NCI-H1105 treated with DMSO at 0.1 percent for 48 hours (cell line): ENCODE data around the gene RTN4RL1.
"Not testable (repeated sequence)": the region's sequence is repeated elsewhere in the genome, so short reads cannot be mapped to it uniquely, and the experiment has no call there.

ENCODE experiments used
- DNase-seq: peaks from one replicate; lab custom pipeline; 2025; lab: John Stamatoyannopoulos, UW

RTN4RL1 gene

DNA sequence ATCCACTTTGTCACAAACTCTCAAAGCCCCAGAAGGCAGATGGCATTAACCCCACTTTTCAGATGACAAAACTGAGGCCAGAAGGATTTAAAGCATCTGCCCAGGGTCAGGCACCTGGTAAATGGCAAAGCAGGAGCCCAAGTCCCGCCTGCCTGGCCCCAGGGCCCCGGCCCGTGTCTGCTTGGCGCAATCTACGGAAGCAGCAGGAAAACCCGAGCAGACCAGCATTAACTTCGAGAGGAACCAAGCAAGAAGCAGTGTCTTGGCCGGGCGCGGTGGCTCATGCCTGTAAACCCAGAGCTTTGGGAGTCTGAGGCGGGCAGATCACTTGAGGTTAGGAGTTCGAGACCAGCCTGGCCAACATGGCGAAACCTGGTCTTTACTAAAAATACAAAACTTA lies 21.6 kb downstream of the RTN4RL1 start:
- no peak for DNase-seq

DNA sequence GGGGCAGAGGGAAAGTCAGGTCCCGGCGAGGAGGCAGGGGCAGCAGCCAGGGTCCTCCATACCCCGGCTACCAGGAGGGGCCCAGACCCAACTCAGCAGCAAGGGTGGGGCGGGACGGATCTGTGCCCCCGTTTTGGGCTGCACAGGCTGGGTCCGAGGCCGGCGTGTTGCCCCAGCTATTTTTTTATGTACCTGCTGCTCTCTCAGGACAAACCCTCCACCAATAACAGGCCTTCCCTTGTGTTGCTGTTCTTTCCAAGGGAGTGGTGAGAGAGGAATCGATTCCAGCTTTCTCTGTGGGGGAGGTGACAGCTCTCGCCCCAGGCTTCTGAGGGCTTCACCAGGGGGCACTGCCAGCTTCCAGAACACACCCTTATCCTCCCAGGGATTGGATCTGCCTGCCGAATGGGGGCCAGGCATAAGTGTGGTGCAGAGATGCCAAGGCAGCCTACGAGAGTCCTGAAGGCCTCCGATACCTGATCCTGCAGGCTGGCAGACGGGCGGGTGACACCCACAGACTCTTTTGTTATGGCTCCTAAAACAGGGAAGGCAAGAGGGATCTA lies 22.3 kb downstream of the RTN4RL1 start:
- DNase-seq: no peak

DNA sequence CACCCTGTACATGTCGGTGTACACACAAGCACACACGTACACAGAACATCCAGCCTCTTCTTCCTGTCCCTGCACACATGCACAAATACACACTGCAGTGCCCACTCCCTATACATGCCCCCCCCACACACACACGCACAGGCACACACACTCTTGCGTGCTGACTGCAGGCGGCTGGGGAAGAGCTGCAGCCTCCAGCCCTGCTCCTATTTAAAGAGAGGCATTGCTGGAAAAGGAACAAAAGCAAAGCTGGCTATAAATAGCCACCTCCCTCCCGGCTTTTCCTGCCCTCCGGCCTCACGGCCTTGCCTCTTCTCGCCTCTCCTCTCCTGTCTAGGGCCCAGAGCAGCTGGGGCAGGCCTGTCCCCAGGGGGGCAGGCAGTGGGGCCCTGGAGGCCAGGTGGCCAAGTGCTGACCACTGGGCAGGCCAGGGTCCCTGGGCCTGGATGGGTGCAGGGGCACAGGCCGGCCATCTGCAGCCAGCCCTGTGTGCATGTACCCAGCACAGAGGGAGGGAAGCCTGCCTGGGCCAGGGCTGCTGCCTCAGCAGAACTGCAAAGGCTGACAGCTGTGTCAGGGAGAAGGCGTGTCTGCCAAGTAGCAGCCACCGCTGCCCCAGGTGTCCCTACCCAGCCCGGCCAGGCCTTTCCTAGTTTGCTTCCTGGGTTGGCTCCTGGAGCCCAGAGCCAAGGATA lies 25.4 kb downstream of the RTN4RL1 start:
- DNase-seq: no peak

DNA sequence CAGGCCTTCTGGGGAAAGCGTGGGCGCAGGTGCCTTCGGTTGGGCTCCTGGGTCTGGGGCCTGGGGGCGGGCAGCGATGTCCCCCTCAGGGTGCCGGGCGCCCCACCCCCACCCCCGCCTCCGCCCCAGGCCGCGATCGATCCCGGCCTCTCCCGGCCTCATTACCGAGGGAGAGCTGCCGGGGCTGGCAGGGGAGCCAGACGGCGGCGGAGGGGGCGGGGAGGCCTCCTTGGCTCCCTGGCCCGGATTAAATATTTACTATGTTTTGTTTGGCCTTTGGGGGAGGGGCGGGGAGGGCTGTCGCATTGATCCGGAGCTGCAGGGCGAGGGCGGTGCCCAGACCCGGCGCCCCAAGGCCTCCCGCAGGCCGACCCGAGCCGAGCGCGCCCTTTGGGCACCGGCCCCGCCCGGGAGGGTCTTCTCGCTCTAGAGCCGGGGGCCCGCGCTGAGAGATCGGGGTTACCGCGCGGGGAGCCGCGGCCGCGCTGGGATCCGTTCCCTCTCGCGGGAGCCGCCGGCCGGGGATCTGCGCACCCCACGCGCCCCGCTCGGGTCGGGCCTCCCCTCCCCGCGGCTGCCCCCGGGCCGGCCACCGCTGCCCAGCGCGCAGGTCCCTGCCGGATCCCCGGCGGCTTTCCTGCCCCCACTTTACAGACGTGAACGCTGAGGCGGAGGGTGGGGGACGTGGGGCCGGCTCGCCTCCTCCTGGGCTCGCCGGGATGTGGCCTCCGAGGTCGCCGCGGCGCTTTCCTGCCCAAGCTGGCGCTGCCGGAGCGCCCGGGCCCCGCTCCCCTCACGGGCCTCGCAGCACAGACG lies 27.0 kb downstream of the RTN4RL1 start:
- no peak for DNase-seq

DNA sequence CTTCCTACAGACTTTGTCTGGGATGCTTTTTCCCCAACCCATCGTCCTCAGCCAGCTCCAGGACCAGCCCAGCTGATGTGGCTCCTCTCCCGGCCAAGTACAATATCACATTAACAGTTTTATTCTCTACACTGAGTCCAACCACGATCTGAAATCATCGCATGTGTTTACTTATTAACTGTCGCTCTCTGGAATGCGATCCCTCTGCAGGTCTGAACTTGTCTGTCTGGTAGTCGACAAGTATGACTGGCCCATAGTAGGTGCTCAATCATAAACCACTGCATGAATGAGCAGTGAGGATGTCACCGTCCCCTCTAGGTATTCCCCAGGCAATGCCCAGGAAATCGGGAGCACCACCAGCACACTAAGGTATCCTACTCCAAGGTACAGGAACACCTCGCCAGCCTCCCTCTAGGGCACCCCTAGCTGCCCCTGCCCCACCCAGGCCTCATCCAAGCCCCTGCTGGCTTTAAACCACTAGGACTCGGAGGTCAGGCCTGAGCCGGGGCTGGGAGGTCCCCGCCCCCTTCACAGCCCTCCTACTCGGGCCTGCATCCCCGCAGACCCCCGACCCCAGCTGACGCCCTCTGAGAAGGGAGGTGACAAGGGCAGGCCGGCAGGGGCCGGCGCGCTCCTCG lies 27.7 kb downstream of the RTN4RL1 start:
- DNase-seq: no peak

DNA sequence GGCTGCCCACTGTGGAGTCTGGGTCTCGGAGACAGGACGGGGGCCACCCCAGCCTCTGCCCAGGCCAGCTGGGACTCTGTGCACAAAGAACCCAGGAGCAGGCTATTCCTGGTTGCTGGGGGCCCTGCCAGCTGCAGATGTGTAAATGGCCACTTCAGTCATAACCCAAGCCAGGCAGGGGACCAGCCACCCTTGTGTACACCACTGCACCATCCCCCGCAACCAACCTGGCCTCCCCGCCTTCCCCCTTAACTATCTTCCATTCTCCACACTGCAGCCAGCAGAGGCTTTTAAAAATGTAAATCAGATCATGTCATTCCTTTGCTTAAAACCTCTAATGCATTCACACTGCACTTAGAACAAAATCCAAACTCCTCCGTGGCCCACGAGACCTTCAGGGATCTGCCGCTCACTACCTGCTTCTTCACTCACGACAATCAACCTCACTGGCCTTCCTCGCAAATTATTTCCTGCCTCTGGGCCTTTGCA lies 28.3 kb downstream of the RTN4RL1 start:
- DNase-seq: no peak

DNA sequence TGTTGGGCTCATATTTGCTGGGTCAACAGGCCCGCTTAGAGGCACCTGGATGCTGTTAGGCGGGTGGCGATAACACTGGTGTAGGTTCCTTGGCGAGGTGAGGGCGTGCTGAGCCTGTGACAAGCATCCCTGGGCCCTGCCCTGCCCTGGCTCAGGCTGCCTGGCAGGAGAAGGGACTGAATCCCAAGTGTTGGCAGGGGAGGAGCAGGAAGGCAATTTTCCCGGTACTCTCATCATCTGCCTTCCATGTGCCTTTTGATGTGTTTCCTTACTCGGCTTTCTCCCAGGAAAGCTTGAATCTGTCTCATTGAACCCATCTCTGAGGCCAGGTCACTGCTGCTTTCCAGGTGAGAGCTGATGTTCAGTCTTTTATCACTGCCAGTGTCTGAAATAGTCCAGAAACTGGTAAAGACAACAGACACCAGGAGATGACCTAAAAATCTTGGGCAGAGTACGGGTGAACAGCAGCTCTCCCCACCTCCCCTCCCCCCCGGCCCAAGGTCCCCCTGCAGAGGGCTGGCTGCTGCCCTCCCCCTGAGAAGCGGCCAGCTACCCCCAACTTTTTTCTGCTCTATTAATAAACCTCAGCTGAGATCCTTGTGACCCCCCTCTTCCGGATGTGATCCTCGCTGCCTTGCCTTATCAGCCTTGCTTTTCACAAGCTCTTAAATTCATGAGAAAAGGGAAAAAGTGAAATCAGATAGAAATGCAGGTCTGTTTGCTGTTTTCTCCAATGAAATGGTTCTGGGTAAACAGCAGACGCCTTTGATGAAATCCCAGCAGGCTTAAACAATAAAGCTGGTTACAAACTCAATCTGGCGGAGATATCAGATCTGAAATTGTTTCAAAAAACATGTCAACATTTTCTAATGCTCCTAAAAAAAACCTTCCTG lies 29.0 kb downstream of the RTN4RL1 start:
- no peak for DNase-seq

DNA sequence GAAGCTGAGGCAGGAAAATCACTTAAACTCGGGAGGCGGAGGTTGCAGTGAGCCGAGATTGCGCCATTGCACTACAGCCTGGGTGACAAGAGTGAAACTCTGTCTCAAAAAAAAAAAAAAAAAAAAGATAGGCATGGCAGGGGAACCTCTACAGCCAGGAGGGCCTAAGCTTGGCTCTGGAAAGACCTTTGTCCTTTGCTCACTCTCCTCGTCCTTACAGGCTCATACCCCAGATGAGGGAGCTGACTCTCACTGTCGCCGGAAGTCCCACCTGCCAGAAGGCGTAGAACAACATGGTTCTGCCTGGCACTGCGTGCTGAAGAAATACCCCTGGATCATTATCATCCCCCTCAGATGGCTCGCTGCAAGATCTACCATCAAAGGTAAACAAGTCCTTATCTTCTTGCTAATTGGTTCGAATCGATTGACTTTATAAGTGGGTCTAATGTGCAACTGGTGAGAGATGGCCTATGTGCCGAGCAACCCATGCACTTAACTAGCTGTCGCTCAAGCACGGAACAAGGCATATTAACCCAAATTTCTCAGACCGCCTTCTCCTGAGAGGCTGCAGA lies 29.7 kb downstream of the RTN4RL1 start:
- no peak for DNase-seq

DNA sequence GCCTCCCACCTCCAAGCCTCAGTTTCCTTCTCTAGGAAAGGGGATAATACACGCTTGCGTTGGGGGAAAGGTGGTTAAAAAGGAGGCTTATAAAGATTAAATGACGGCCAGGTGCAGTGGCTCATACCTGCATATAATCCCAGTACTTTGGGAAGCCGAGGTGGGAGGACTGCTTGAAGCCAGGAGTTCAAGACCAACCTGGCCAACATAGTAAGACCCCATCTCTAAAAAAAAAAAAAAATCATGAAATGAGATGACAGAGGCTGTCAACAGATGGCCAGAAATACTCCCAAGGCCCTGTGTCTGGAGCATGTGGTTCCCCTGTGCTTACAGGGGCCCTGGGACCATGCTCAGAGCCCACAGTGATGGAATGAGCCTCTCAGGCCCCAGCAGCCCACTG lies 30.4 kb downstream of the RTN4RL1 start:
- no peak for DNase-seq

DNA sequence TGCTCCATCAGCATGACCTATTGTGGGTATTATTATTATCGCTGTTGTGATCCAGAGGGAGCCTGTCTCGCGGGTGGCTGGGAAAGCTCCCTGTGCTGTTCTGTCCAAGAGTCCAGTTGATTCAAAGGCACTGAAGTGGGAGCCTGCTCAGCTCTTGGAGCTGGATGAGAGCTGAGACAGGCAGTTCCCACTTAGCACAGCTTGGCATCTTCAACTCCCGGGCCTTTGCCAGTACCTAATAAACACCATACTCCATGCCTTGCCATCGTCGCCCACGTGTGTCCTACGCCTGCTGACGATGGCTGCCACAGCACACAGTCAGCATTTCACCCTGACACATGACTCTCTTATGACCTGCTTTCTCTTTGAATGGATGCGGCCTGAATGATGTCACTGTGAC lies 32.6 kb downstream of the RTN4RL1 start:
- DNase-seq: no peak

DNA sequence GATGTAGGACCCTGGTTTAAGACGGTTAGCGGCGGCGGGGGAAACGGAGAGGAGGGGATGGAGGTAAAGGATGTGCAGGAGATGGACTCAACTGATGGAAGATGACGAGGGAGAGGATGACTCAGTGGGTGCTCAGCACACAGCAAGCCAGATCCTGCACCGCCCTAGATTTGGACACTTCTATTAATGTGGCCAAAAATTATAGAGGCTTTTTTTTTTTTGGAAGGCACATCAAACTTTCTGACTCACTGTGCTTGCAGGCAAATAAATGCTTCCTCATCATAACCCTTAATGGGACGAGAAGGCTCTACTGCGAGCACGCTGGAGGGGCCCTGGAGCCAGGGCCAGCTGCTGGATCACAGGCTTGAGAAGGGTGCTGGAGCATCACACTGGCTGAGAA lies 36.0 kb downstream of the RTN4RL1 start:
- no peak for DNase-seq

DNA sequence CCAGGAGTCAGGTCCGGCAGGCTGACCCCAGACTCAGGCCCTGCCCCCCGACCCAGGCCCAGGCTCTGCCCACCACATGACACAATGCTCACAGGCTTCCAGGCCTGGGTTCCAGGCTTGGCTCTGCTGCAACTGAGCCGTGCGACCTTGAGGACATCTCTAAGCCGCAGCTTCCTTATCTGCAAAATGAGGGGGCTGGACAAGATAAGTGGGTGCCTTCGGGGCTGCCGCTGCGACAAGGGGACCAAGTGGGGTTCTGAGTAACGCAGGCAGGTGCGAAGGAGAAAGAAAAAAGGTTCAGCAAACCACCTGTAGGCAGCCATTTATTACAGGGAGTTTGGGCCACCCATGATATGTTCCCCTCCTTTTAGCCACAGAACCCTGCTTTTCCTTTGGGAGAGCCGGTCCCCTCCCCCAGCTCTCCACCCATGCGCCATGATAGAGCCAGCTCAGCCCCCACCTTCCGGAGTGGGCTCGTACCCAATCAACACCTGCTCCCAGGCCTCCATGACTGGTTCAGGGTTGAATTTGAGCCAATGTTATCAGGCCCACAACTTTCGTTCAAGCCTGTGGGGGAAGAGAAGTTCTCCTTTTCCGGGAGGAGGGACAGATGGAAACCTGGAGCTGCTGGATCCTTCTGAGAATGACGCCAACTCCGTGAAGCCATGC lies 38.2 kb downstream of the RTN4RL1 start:
- DNase-seq: no peak

DNA sequence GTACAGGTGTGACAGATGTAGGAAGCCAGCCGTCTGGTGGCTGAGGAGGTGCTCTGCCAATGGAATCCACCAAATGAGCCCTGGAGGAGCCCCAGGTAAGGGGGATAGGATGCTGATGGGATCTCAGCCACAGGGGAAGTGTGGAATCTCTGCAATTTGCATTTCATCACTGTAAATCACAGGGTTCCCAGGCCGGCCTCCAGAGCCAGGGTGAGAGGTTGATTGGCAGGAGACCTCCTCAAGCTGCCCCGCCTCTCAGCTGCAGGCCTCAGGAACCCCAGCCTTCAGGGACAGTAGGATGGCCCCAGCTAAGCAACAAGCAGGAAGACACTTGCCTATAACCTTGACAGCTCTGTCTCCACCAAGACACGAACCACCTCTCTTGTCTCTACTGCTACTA lies 39.4 kb downstream of the RTN4RL1 start:
- no peak for DNase-seq

DNA sequence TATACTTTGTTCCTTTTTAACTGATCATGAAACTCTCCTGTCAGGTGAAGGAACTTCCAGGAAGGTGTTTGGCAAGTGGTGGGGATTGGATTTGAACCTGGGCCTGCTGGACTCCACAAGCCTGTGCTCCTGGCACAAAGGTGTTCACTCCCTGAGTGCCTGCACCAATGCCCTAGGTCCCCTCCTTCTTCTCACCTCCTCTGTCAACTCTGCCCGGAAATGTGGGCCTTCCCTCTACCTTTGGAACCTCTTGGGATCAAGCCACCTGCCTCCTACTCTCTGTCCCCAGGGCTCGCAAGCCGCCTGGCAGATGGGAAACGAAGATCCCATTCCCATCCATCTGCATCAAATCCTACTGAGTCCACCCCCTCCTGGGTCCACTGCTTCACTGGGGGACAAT lies 40.0 kb downstream of the RTN4RL1 start:
- DNase-seq: no peak

DNA sequence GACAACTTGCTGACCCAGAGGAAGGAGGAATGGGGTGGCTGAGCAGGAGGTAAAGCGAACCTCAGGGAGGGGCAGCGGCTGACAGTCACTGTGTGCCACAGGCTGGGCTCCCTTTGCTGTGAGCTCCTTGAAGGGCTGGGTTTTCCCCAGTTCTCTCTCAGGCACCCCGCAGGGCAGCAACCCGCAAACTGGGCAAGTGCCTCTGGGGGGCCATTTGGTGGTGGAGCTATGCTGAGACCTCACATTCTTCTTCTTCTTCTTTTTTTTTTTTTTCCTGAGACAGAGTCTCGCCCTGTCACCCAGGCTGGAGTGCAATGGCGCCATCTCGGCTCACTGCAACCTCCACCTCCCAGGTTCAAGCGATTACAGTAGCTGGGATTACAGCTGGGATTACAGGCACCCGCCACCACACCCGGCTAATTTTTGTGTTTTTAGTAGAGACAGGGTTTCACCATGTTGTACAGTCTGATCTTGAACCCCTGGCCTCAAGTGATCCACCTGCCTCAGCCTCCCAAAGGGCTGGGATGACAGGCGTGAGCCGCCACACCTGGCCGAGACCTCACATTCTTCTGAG lies 42.3 kb downstream of the RTN4RL1 start:
- DNase-seq: not testable (repeated sequence)

DNA sequence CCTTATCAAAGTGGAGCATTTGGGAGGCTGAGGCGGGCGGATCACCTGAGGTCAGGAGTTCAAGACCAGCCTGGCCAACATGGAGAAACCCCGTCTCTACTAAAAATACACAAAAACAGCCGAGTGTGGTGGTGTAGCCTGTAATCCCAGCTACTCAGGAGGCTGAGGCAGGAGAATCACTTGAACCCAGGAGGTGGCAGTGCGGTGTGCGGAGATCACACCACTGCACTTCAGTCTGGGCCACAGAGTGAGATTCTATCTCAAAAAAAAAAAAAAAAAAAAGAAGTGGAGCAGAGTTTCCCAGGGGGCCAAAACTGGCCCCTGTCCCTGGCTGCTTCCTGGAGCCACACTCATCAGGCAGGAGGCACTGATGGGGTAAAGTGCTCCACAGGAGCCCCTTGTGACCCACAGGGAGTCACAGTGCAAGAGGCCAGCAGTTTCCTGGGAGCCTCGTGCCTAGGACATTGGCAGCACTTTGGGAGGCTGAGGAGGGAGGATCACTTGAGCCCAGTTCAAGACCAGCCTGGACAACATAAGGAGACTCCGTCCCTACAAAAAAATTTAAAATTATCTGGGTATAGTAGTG lies 44.4 kb downstream of the RTN4RL1 start:
- DNase-seq: no peak

DNA sequence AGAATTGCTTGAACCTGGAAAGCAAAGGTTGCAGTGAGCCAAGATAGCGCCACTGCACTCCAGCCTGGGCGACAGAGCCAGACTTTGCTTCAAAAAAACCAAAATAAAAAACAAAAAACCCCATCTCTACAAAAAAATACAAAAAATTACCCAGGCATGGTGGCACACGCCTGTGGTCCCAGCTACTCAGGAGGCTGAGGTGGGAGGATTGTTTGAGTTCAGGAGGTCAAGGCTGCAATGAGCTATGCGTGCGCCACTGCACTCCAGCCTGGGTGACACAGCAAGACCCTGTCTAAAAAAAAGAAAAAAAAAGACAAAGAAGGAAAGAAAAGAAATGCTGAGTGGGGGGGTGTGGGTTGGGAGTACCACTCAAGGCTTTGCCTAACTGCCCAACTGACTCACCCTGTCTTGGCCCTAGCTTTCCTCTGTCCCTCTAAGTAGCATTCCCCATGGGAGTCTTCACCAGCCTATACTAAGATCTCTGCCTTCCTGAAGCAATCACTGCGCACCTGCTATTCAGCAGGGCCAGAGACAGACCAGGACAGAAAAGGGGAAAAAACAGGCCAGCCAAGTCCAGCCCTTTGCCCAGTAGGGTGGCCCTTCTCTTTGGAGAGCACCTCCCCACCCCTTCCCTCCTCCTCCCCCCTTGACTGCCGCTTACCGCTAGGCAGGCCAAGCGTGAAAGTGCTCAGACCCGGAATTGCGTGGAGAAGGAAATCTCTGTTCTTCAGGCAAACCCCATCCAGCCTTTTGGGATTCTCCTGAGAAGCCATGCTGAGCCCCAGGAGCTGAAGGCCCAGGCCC lies 45.8 kb downstream of the RTN4RL1 start:
- no peak for DNase-seq

DNA sequence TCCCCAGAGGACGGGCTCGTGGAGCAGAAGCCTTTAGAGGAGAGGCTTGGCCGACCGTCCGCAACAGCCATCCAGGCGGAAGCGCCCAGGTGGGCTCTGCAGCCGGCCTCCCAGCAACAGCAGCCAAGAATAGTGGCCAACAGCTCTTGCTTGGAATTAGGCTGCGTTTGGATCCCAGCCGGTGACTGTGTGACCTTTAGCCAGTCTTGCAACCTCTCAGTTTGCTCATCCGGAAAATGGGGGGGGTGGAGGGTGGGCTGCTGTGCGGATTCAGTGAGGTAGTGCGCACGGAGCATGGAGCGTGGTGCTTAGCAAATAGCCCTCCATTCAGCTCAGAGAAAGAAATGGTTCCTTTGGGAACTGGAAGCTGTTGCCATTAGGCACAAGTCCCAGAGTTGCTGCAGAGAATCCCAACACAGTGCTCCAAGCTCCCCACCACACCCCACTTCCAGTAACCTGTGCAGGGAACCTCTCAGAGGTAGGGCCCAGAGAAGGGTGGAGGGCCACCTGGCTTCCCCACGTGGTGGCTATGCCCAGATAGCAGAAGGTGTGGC lies 46.7 kb downstream of the RTN4RL1 start:
- no peak for DNase-seq
